ENCODE results near the gene DNAJB2.

DNA sequence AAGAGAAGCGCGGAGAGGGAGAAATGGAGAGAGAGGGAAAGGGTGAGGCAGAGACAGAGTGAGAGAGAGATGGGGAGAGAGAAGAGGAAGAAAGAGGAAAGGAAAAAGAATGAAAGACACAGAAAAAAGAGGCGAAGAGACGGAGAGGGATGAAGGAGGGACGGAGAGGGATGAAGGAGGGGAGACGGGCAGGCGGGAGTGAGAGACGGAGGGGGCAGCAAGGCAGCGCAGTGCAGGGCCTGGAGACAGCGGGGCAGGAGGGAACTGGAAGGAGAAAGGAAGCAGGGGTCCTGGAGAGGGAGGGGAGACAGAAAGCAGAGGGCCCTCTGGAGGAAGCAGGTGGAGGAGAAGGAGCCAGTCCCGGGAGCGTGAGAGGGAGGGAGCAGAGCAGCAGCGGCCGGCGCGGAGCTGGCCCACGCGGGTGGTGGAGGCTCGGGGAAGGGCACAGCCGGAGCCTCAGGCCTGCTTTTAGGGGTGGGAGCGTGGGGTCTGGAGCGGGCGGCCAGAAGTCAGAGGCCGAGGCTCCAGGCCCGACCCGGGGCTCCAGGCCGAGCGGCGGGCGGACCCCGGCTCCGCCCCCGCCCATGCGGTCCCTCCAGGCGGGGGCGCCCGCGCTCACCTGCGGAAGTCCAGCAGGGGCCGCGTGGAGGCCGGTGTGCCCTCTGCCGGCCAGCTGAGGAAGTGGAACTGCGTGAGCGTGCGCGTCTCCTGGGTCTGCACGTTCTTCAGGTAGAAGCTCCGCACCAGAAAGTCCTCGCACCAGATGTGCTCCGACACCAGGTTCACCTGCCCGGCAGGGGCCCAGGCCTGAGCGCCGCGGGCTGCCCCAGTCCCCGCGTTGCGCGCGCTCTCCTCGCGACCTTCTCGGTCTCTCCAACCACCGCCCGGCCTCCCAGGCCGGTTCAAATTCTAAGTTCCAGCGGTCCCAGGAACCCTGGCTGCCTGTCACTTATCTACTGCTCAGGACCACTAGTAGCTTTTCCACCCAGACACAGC is 15.5 kb downstream of the DNAJB2 start:
- peak; percentile 100 for TF ChIP-seq CTCF (IDR thresholded peaks at IDR 0.05)
- TF ChIP-seq ZFX (IDR thresholded peaks at IDR 0.05; ENCODE audit: borderline replicate concordance): no peak
